Ovary (tissue), 9 donors: ENCODE data around the gene MELK. TPM values are rescaled to one million over a fixed set of nuclear protein-coding genes. Genes with fewer than 3 reads are reported as not detected.

Experiments
- DNase-seq, 5 donors: peaks; one replicate each; pipeline ENCODE4 v3.0.0-alpha.2; 2019 to 2020
- H3K27ac ChIP-seq, 2 donors: fragments of 200-600 bp; one replicate each; pipeline versions ENCODE4 v1.5.1 to v1.8.0; 2019 to 2022
- H3K27me3 ChIP-seq: fragments of 200-600 bp; one replicate; pipeline ENCODE4 v1.8.0; 2022
- H3K36me3 ChIP-seq: fragments of 200-600 bp; sonication (generic); one replicate; pipeline ENCODE4 v1.5.1; 2019
- H3K4me1 ChIP-seq: one replicate; pipeline ENCODE4 v1.8.1; 2013; ENCODE audit warnings: mild to moderate bottlenecking, moderate library complexity; ENCODE audit not compliant: insufficient read depth
- H3K4me3 ChIP-seq: fragments of 200-600 bp; sonication (generic); one replicate; pipeline ENCODE4 v1.5.1; 2017
- H3K9me3 ChIP-seq, 2 donors: fragments of 200-600 bp in 1 of 2; sonication (generic) in 1 of 2; one replicate each; pipeline versions ENCODE4 v1.5.1 to v1.8.1; 2013 to 2019; ENCODE audit warnings: mild to moderate bottlenecking in 1 of 2, moderate library complexity in 1 of 2
- EP300 ChIP-seq: sonication (generic); formaldehyde crosslinking; IDR thresholded peaks from one replicate; pipeline ENCODE4 v1.6.1; 2017; ENCODE audit warnings: antibody characterized with exemption
- POLR2A ChIP-seq: fragments of 450-650 bp; IDR thresholded peaks from one replicate; pipeline ENCODE4 v1.6.1; 2017; ENCODE audit warnings: antibody characterized with exemption, mild to moderate bottlenecking, moderate library complexity
- WGBS, 3 donors: extraction: QIAGEN DNeasy Blood & Tissue Kit in 1 of 3; methylation state at CpG; one replicate each; pipeline versions ENCODE4 v1.1.5 to v1.1.7; 2013 to 2017; 5-methylcytosine and 5-hydroxymethylcytosine counted together
- intact Hi-C, 4 donors: fragments of 100-400 bp; cut with DNase I; formaldehyde crosslinking; loops; one replicate each; pipeline versions ENCODE4 v1.11.0 to v1.15.1; 2022 to 2023
- polyA plus RNA-seq, 2 donors: library from polyadenylated mRNA; stranded (reverse); fragments of 200-250 nt in 1 of 2; fragments of 350-450 nt in 1 of 2; fragmentation: Illumina TruSeq in 1 of 2; extraction: RNeasy Lipid Tissue Mini Kit (QIAGEN cat#74804) in 1 of 2; gene quantifications; one replicate each; pipeline ENCODE4 v1.2.3, GENCODE V29; 2013 to 2014
- total RNA-seq, 7 donors: library from RNA; depleted of rRNA in 2 of 7; stranded (reverse); fragments of >200 nt in 2 of 7; fragmentation: NEBNext Ultra II Directional in 3 of 7; extraction: Animal tissue kit (Norgen Biotek cat#: 25700) in 3 of 7; gene quantifications; one replicate each; pipeline versions ENCODE4 v1.1.0 to v1.2.4, GENCODE V29; 2016 to 2023
- TF ChIP-seq, protein P1 (sequence below), 3 donors: fragments of 450-650 bp in 2 of 3; fragments of 200-600 bp in 1 of 3; IDR thresholded peaks; one replicate each; pipeline versions ENCODE4 v1.5.1 to v1.8.0; 2016 to 2022; ENCODE audit warnings: antibody characterized with exemption in 3 of 3, mild to moderate bottlenecking in 1 of 3
- donor health status: DM: no; HTN: no; CAD: no; lungs with moderate emphysema.
- donor health status: DM: no; HTN: no; CAD: no.
- donor health status: Bipolar disorder and iron deficiency.
- donor health status: DM: yes; HTN: yes; CAD: no.
- donor health status: DM: no; HTN: no; CAD: no.
- donor health status: DM: yes; HTN: yes; CAD: no.

MELK gene
- total and polyA plus RNA-seq, 9 donors: 0.25 to 1.3 (median 0.69) TPM; not detected in 2

DNA sequence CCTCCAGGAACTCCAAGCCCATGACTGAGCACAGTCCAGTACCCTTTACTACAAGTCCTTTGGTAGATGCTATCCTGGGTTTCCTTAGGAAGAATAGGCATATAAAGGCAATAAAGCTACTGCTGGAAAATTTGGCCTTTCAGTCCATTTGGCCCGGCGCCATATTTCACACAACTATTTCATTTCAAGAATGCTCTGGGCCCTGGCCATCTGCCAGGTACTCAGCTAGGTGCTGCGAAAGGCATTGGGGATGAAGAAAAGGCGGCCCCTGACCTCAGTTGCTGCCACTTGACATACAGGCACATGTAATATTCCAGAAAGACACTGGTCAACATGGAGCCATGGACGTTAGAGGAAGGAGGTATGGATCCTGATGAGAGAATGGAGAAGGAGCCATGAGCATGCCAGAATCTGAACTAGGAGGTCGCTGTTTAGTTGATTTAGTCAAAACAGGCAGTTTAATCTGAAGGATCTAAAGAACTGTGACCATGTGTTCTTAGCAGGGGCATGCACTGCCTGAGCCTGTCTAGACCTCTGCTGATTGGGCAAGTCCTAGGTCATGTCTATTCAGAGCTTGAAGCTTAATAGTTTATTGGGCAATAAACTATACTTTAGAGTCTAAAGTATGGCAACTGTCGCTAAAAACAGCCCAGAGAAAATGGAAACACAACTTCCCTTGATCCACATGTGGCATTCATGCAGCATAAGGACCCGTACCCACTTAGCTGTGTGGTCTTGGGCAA is 149.3 kb downstream of the MELK start:
- intact Hi-C loops: no loop called here
- Histone ChIP-seq H3K9me3 (no peaks in the 10 kb centered on the region), H3K4me3 (no peak overlapping the region), H3K36me3 (no peaks in the 10 kb centered on the region), H3K27ac (no peak overlapping the region), H3K4me1 (no peaks in the 10 kb centered on the region), H3K27me3 (no peaks in the 10 kb centered on the region)
- DNase-seq: peak in 1 of 5 donors; percentile 29
- TF ChIP-seq, protein P1, sequence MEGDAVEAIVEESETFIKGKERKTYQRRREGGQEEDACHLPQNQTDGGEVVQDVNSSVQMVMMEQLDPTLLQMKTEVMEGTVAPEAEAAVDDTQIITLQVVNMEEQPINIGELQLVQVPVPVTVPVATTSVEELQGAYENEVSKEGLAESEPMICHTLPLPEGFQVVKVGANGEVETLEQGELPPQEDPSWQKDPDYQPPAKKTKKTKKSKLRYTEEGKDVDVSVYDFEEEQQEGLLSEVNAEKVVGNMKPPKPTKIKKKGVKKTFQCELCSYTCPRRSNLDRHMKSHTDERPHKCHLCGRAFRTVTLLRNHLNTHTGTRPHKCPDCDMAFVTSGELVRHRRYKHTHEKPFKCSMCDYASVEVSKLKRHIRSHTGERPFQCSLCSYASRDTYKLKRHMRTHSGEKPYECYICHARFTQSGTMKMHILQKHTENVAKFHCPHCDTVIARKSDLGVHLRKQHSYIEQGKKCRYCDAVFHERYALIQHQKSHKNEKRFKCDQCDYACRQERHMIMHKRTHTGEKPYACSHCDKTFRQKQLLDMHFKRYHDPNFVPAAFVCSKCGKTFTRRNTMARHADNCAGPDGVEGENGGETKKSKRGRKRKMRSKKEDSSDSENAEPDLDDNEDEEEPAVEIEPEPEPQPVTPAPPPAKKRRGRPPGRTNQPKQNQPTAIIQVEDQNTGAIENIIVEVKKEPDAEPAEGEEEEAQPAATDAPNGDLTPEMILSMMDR (IDR thresholded peaks at IDR 0.05): no peak
- no peak for TF ChIP-seq POLR2A
- no peak for TF ChIP-seq EP300
- WGBS, 3 donors: 71 to 80% (median 73%) methylated on average over 8 of the region's 8 CpGs

- Histone ChIP-seq H3K9me3 (no peaks in the 10 kb centered on the region), H3K36me3 (no peaks in the 10 kb centered on the region), H3K27me3 (no peaks in the 10 kb centered on the region), H3K4me3 (no peak overlapping the region), H3K4me1 (no peaks in the 10 kb centered on the region), H3K27ac (no peak overlapping the region)
- TF ChIP-seq POLR2A: no peak
- TF ChIP-seq, protein P1 (IDR thresholded peaks at IDR 0.05): no peak
- no peak for TF ChIP-seq EP300
- DNase-seq: no peak
- intact Hi-C loops: no loop called here
- WGBS, 3 donors: 43 to 51% (median 43%) methylated on average over 3 of the region's 3 CpGs
Measured at GRCh38 chr9:36725777-36726356, 153.2 kb downstream of the MELK start.

Other genes with a start within 250 kb of the MELK start
- gene RNF38, start 172.6 kb upstream of the MELK start, total RNA-seq: 10 to 100 TPM; 30.4 to 81.3 (median 59.7) TPM
- gene RNF38, start 172.6 kb upstream of the MELK start, polyA plus RNA-seq: 10 to 100 TPM; 35.2 to 55.7 TPM